Measurements from ENCODE around the gene SPATA2. TPM values are rescaled to one million over a fixed set of nuclear protein-coding genes. Genes with fewer than 3 reads are reported as not detected.
A peak's percentile ranks its signal among the peaks of the same experiment; 100 is the strongest.
"Not testable (repeated sequence)": the region's sequence is repeated elsewhere in the genome, so short reads cannot be mapped to it uniquely, and the experiment has no call there.

Gene SPATA2
- total RNA-seq, 1 experiment from 2014 or later, result 4.5 TPM

DNA sequence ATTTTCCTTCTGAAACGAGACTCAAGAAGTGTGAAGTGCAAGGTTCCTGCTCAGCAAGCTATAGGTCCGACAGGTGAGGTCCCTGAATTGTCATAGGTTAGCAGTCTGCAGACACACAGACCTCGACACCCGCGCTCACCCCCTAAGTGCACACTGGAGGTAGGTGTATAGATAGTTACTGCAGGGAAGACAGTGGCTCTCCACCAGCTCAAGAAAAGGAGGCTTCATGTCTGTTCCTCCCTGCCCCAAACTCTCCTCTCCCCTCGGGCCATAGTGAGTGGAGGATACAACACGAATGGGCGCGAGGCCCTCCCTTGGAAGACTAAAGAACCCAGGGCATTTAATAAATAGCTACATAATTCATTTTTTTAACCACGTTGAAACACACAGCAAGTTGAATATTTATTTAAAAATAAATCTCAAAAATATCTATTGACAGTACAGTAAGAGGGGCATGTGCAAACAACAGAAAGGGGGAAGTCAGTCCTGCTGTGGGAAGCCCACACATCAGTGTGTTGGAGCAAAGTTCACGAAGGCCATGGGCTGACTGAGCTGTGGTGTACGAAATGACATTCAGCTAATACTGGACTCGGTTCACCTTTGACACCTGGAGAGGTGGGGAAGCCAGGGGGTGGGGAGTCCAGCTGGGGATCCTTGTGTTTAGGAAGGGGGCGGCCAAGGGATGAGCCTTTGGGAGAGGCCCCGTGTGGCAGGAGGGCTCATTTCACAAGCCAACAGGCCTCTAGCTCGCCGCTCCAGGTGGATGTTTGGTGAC lies 10.7 kb downstream of the SPATA2 start:
- DNase-seq (ENCODE audit: low spot score), result no peak

GRCh38 chr20:49901588-49901987 lies 13.7 kb downstream of the SPATA2 start:
- no peak for DNase-seq (ENCODE audit: low spot score)

GRCh38 chr20:49899541-49900383 lies 15.6 kb downstream of the SPATA2 start:
- no peak for DNase-seq (ENCODE audit: low spot score)

GRCh38 chr20:49896204-49896603 lies 19.1 kb downstream of the SPATA2 start:
- DNase-seq (ENCODE audit: low spot score), result no peak

GRCh38 chr20:49895474-49896093 lies 19.7 kb downstream of the SPATA2 start:
- not testable (repeated sequence) for DNase-seq (ENCODE audit: low spot score)

DNA sequence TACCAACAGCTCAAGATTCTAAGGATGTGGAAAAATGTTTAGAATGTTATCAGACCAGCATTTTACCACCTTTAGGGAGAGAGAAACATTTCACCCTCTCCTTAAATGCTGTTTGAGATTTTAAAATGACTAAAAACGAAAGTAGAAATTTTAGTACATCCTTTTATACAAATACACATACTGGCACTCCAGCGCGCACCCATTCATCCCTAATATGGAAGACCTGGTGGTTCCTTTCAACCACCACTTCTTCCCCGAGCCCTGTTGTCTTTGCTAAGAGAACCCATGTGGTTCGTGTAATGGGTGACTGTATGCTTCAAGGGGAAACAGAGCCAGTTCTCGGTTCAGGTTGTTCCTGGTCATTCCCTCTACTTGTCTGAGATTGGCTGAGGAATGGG lies 21.3 kb downstream of the SPATA2 start:
- DNase-seq (ENCODE audit: low spot score), result no peak

DNA sequence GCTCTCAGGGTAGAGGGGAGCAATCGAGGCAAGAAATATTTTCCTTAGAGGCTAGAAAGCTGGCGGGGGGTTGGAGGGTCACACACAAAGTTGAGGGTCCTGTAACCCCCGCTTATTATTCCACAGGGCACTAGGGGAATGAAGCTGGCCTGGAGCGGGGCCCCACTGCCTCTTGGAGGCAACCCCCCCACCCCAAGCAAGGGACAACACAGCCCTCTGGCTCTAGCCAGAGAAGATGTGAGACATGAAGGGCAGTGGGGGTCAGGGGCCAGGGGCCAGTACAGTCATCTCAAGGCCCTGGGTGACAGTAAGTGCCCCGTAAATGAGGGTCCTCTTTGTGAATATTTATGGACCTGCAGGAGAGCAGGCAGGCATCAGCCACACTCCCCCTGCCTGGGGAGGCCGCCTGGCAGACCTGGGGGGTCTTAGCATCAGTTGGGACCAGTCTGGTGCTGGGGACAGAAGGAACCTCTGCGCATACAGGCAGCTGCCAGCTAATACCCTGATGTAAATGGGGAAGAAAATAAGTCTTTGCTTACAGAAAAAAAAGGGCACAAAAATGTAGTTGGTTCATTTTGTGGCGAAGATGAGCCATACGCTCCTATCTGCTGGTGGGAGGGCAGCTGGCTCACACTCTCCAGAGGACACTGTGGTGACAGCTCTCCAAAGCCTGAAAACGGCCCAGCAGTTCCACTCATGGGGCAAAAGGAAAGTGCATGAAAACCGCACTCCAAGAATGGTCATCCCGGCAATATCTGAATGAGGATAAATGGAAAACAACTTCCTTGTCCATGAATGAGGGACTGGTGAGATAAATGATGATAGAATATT lies 21.9 kb downstream of the SPATA2 start:
- DNase-seq (ENCODE audit: low spot score), result no peak

DNA sequence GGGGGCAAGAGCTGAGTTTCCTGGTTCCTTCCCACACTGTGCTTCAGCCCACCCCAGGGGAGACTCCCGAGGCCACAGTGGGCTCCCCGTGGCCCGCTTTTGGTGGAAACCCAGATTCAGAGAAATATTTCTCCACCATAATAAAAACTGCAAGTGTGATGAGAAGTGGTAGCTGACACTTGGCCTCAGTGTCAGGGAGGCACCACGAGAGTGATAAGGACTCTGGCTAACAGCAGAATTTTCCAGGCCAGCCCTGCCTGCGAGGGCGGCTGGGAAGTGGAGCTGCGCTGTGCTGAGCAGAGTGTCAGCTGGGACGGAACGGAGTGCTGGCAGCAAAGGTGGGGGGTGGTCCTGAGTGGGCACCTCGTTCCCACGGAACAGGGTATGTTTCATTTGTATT lies 22.5 kb downstream of the SPATA2 start:
- DNase-seq (ENCODE audit: low spot score), result no peak

GRCh38 chr20:49892260-49892659 lies 23.1 kb downstream of the SPATA2 start:
- no peak for DNase-seq (ENCODE audit: low spot score)

- DNase-seq (ENCODE audit: low spot score), result no peak
Observed at GRCh38 chr20:49891476-49892110, 23.7 kb downstream of the SPATA2 start.

- DNase-seq (ENCODE audit: low spot score), result no peak
Observed at GRCh38 chr20:49890471-49891361, 24.6 kb downstream of the SPATA2 start.

DNA sequence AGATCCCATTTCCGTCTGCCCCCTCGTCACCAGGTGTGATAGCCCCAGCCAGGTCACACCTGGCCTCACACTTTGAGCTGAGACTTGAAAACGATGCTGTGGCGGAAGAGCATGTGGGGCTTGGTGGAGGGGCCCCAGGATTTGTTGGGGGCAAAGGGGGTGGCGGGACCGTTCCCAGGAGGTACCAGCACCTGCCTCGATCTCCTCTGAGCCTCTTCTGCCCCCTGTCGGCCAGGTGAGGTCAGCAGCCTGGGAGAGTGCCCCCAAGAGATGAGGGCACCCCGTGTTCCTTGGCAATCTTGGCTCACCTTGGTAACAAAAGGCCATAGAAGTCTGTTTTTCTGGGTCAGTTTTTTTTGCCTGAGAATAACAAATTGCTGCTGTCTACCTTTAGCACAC lies 25.4 kb downstream of the SPATA2 start:
- DNase-seq (ENCODE audit: low spot score), result no peak

GRCh38 chr20:49889001-49889934 lies 26.1 kb downstream of the SPATA2 start:
- no peak for DNase-seq (ENCODE audit: low spot score)

DNA sequence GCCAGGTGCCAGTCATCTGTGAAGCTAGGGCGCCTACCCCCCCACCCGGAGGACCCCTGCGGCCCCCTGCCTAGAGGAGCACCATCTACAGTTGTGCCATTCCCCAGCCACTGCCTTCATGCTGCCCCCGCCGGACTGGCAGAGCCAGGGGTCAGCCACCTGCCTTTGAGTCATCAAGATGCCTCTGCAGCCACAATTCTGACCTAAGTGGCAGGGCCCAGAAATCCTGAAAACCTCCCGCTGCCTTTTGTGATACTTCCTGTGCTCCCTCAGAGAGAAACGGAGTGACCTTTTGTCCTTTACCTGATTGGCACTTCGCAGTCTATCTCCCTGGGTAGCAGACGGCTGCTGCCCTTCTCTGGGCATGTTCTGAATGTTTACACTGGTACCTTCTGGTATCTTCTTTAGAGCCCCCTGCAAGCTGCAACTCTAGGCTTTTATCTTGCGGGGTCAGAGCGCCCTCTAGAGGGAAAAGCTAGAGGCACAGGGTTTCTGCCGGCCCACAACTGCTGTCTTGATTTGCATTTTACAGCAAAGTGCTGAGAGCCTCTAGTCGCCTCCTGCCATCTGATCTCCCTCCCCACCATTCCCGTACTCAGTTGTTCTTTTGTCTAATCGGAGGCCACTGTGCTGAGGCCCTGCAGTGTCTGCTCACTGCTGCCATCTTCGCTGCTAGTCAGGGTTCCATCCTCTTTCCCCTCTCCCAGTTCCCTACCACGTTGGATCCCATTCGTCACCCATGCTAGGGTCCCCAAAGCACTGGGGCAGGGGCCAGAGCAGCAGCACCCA lies 26.9 kb downstream of the SPATA2 start:
- DNase-seq (ENCODE audit: low spot score), result peak; percentile 97

DNA sequence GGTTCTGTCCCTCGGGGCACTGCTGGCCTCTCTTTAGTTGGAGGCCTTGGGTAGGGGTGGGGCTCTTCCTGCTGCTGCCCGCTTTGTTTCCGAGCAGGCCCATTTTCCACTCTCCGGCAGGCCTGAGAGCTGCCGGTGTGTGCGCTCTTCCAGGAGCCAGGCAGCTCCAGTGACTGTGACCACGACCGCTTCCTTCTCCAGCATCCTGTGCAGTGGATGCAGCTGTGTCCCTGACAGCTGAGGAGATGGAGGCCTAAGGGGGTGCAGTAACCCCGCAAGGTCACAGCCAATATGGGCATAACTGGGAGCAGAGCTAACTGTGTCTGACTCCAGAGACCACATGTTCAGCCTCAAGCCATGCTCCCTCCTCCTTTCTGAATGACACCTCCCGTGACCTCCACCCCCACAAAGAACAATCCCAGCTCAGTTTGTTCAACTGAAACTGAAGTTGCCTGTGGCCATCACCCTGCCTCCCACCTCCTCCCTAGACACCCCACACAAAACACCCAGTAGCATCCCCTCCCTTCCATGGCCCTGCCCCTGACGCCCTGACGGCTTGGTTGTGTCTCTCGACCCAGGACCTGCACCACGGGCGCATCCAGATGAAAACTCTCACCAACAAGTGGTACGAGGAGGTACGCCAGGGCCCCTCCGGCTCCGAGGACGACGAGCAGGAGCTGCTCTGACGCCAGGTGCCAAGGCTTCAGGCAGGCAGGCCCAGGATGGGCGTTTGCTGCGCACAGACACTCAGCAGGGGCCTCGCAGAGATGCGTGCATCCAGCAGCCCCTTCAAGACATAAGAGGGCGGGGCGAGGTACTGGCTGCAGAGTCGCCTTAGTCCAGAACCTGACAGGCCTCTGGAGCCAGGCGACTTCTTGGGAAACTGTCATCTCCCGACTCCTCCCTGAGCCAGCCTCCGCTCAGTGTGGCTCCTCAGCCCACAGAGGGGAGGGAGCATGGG lies 27.8 kb downstream of the SPATA2 start:
- DNase-seq (ENCODE audit: low spot score), result peak; percentile 69

- DNase-seq (ENCODE audit: low spot score), result no peak
Observed at GRCh38 chr20:49886571-49887213, 28.6 kb downstream of the SPATA2 start.

Data from A172 (cell line).